ENCODE measurements around the gene RIBC1.
"Not testable (repeated sequence)": the region's sequence is repeated elsewhere in the genome, so short reads cannot be mapped to it uniquely, and the experiment has no call there.

RIBC1 gene

DNA sequence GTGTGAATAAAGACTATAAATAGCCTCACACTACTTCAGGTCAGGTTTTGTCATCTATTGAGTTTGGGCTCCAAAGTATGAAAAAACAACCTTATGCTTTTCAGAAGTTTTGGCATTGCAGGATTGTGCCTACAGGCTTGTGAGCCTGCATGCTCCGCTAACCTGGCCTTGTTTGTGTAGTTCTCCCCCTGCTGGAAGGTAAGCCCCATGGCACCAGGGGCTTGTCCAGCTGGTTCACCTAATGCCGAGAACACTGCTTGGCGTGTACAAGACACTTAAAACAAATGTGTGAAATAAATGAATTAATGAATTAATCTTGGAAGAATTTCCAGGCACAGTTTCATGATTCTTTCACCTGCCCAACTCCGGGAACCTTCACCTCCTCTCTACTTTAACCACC is 13.3 kb downstream of the RIBC1 start:
- DNase-seq (ENCODE audit: low read depth in 1 of 2, low spot score in 1 of 2), result peak; percentile 10 to 48

DNA sequence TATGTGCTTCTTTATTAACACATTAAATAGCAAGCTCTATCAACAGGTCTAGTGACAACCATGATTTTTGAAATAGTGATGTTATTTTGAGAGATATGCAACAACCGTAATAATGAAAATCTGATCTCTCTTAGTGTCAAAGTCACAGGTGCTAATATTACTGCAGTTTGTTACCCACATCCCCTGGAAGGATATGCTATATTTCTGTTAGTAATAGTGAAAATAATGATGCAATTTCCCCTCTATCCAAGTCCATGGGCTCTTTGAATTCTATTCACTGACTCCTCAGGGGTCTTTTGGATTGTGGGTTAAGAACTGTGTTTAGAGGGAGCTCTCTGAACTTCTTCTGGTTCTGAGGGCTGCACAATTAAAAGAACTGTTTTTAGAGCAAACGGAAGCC is 14.5 kb downstream of the RIBC1 start:
- no peak for DNase-seq (ENCODE audit: low read depth in 1 of 2, low spot score in 1 of 2)

DNA sequence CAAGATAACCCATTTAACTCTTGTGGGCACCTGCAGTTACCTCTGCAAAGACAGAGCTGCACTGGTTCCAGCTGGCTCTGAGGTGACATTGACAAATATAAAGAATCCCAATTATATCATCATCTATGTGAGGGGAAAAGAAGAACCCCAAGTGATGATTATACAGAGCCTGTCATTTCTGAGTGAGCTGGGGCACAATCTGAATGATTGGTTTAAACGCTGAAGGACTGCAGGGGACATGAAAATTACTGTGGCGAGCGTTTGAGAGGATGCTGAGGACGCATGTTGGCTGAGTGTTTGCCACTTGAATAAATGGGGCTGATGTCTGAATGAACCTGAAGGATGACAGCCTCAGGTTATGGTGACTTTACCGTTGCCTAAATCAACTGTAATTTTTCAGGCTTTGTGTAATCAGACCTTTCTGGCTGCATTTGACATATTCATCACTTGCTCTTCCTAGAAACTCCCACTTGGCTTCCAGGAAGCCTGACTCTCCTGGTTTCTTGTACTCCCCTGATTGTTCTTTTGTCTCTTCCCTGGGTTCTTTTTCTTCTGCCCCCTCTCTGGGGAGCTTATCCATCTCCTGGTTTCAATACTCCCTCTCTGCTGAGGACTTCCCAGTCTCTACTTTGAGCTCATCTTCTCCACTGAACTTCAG is 15.6 kb downstream of the RIBC1 start:
- DNase-seq (ENCODE audit: low read depth in 1 of 2, low spot score in 1 of 2), result no peak

DNA sequence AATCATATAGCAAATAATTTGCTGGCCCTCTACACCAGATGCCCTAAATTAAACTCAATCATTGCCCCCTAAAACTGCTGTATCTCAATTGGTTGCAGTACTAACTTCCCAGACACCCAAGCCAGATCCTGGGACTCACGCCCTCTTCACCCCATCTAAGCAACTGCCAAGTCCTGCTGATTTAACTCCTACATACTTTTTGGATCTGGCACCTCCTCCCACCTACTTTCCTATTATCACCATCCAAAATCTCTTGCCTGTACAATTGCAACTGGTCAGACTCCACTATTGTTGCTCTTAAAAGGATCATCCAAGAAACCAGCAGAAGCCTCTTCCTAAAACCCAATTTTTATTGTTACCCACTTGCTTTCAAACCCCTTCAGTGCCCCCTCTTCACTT is 16.2 kb downstream of the RIBC1 start:
- DNase-seq (ENCODE audit: low read depth in 1 of 2, low spot score in 1 of 2), result no peak

DNA sequence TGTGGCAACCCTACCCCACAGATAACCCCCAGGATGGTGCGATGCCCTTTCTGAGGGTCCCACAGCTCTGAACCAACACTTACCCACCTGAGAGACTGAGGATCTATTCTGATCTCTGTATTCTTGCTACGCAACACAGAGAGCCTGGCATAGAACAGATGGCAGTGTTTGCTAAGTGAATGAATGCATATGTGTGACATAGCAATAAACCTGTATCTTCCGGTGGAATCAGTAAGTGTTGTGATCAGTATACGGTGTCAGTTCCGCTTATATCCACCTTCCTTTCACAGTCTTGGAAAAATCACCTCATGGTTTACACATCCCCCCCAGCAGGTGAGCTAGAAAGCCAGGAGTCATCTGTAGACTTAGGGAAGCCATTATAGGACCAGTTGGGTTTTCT is 17.4 kb downstream of the RIBC1 start:
- no peak for DNase-seq (ENCODE audit: low read depth in 1 of 2, low spot score in 1 of 2)

DNA sequence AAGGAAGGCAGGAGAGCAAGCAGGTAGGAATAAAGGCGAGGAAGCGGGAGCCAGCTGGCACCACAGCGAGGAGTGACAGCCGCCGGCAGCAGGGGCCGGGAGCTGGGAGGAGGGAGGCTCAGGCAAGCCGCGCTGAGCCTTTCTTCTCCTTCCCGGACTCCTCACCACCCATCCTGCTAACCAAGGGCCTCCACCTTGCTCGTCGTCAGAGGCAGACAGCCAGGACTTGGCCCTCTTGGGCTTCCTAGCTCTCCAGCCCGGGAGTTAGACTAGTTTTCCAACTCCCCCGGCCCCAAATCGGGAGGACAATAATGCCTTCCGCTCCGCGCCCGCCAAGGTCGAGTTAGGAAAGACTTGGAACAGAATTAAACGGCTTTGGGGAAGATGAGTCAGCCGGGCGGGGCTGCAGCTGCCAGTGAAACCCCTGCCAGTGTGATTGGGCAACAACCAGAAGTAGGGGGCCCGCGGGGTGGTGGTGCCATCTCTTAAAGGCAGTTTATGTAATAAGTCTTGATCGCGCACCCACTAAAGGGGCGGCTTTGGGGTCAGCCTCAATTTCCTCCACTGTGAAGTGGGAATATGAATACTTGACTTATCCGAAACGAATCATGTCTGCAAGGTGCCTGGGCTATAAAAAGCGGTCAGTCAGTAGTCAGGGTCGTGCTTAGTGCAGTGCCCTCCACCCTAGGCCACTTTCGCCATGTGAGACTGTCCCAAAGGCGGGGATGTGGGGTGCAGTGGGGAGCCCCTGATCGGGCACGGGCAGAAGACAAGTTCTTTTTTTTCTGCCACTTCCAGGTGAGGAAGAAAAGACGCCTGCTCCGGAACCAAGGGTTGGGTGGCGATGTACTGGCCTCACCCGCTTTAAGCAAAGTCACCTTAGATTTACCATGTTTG is 18.2 kb downstream of the RIBC1 start:
- no peak for DNase-seq (ENCODE audit: low read depth in 1 of 2, low spot score in 1 of 2)

DNA sequence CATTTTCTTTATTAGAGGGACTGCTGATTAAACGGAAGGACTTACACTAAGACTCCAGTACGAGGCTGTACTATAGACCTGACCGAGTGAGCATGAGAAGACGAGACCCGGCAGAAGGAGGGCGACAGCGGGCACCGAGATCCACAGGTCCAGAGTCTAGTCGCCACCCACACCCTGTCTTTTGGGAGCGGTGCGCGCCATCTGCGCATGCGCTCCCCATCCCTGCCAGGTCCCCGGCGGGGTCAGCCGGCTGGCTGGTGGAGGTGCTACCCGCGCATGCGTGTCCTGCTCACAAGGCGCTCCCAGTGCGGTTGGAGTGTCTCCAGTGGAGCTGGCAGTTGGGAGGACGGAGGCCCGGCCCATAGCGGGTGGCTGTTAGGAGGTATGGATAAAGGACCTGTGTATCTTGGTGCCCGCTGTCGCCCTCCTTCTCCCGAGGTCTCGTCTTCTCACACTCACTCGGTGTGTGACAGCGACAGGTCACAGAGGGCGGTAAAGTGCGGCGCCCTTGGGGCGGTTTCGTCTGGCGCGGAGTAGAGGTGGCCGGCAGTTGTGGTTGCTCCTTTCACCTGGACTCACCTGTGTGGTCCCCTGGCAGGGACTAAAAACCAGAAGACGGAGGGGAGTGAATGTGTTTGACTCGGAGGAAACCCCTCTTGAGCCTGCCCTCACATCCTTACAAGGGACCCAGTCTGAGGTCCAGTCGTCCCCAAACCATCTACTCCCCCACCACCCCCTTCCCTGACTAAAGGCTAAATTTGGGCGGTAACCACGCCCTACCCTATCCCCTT is 19.1 kb downstream of the RIBC1 start:
- peak; percentile 40 to 61 for DNase-seq (ENCODE audit: low read depth in 1 of 2, low spot score in 1 of 2)

DNA sequence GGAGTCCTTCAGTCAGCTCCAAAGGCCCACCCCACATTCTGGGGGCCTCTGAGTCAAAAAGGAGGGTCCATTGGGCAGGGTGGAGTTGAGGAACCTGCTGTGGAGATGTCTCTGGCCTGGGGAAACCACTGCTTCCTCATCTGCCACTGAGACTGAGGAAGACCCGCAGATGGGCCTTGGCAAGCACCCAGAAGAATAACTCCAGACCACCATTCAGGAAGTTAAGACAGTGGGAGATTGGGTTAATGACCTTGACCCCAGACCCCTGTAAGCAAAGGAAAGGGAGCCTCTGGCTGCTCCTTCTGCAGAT is 19.6 kb downstream of the RIBC1 start:
- DNase-seq (ENCODE audit: low read depth in 1 of 2, low spot score in 1 of 2), result no peak

DNA sequence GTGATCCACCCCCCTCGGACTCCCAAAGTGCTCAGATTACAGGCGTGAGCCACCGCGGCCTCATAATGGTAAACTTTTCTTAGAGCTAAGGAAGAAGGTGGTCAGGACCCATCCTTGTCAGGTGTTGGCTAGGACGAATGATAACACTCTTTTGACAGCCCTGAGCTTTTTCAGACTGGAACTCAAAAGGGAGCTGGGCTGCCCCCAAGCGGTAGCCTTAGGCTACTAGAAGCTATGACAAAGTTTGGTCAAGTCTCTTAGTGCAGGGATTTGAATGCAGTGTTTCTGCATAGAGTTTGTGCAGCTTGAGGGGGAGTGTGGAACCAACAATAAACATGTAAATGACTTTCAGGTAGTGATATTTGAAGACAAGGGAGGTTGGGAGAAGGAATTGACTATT is 23.3 kb downstream of the RIBC1 start:
- no peak for DNase-seq (ENCODE audit: low read depth in 1 of 2, low spot score in 1 of 2)

DNA sequence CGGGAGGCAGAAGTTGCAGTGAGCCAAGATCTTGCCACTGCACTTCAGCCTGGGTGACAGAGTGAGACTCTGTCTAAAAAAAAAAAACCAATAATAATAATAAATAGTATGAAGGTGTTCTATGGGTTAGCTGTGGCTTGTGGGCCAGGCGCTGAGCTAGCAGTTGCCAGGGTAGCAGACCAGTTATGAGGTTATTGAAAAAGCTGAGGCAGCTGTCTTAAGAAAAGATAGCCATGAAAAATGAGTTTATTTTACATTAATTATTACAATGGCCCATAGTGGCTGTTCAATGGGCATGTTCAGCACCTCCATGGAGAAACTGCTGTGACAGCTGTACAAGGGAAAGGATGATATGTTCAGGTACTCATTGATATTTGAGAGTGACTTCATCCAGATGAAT is 24.8 kb downstream of the RIBC1 start:
- DNase-seq (ENCODE audit: low read depth in 1 of 2, low spot score in 1 of 2), result no peak

DNA sequence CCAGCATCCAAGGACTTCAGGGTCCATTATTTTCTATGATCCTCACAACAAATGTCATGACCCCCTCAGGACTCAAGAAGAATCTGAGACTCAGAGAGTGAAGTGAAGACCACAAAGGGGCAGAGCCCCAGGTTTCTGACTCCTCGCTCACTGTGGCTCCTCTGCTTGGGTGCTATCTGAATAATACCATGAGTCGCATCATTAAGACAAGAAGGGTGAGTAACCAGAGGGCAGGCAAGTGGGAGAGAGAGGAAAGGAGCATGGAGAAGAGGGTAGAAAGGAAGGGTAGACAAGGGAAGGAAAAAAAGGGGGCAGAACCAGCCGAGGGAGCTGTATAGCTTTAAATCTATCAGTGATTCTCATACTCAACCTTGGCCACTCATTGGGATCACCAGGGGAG is 27.0 kb downstream of the RIBC1 start:
- DNase-seq (ENCODE audit: low read depth in 1 of 2, low spot score in 1 of 2), result no peak

DNA sequence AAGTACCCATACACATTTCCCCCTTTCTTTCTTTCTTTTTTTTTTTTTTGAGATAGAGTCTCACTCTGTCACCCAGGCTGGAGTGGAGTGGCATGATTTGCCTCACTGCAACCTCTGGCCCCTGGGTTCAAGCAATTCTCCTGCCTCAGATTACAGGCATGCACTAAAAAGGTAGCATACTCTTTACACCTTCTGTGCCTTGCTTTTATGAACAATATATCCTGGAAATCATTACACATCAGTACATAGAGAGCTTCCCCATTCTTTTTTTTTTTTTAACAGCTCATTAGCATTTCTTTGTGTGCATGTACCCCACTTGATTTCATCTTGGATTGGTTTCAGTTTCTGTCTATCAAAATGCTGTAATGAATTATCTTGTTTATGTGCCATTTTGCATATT is 30.1 kb downstream of the RIBC1 start:
- DNase-seq (ENCODE audit: low read depth in 1 of 2, low spot score in 1 of 2), result no peak

DNA sequence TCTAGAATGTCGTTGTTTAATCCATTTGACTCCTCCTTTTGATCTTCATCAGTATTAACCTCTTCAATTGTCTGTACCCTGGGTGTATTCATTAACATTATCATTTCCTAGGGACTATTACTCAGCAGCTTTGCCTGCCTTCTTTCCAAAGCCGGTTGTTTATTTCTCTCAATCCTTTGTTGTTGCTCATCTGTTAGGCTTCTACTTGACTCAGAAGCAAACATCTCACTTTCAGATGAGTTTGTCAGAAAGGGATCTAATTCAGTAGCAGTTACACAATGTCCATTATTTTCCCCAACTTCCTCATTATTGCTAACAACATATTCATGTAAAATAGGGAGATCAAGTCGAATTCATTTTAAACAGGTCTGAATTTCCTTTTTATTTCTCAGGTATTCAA is 33.6 kb downstream of the RIBC1 start:
- DNase-seq (ENCODE audit: low read depth in 1 of 2, low spot score in 1 of 2), result no peak

DNA sequence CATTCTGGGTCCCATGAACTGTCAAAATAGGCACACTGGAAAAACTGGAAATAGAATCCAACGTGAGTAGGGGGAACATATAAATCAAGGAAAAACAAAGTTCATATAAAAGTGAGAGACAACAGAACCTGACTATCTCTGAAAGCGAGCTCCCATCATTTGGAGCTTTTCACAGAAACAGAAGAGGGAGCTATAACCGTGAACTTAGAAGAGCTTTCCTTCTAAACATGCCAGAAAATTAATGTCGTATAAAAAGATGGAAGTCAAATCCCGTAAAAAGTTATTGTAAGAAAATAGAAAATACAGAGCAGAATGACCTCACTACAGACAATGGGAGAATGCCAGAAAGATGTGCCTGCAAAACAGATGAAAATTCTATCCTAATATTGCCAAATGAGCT is 35.4 kb downstream of the RIBC1 start:
- DNase-seq (ENCODE audit: low read depth in 1 of 2, low spot score in 1 of 2), result no peak

DNA sequence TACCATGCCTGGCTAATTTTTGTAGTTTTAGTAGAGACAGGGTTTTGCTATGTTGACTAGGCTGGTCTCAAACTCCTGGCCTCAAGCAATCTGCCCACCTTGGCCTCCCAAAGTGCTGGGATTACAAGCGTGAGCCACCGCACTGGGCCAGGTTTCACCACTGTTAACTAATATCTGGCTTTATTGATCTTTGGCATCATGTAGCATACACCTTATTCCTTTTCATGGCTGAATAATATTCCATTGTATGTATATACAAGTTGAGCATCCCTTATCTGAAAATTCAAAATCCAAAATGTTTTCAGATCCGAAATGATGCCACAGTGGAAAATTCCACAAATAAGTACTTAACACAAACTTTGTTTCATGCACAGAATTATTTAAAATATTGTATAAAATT is 46.0 kb downstream of the RIBC1 start:
- not testable (repeated sequence) for DNase-seq (ENCODE audit: low read depth in 1 of 2, low spot score in 1 of 2)

DNA sequence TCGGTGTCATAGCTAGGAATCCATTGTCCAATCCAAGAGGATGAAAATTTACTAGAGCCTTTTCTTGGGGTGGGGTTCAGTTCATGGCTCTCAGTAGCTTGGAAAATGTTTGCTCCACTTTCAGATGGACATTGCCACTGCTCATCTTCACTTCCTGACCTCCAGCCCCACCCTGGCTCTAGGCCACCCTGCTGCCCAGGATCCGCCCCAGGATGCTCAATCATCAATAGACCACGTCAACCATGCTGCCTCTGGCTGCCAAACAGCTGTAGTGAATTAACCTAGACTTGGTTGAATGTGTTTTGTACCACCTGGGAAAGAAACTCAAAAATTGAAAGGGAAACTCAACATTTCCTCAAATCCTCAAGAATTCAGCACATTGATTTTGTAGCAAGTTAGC is 48.7 kb downstream of the RIBC1 start:
- DNase-seq (ENCODE audit: low read depth in 1 of 2, low spot score in 1 of 2), result no peak

DNA sequence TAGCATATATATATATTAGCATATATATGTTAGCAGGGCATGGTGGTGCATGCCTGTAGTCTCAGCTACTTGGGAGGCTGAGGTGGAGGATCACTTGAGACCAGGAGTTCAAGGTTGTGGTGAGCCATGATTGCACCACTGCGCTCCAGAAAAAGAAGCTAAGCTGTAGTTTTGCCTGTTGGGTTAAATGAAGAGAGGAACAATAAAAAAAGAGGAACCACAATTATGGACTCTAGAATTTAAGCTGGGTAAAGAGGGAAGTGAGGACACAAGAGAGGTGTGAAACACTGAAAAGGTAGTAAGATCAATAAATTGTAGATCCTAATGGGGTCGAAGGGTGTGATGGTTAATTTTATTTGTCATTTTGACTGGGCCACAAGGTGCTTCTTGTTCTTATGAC is 52.0 kb downstream of the RIBC1 start:
- no peak for DNase-seq (ENCODE audit: low read depth in 1 of 2, low spot score in 1 of 2)

DNA sequence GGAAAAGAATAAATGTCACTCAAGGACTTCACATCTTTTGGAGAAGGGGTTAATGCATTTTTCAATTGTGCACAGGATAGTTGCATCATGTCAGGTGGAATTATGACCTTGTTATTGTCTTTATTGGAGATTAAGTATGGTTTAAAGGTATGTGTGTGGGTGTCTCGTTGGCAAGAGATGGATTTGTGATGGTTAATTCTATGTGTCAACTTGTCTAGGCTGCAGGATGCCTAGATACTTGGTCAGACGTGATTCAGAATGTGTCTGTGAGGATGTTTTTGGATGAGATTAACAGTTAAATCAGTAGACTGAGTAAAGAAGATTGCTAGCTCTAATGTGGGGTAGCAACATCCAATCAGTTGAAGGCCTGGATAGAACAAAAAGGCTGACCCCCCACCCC is 53.7 kb downstream of the RIBC1 start:
- DNase-seq (ENCODE audit: low read depth in 1 of 2, low spot score in 1 of 2), result no peak

DNA sequence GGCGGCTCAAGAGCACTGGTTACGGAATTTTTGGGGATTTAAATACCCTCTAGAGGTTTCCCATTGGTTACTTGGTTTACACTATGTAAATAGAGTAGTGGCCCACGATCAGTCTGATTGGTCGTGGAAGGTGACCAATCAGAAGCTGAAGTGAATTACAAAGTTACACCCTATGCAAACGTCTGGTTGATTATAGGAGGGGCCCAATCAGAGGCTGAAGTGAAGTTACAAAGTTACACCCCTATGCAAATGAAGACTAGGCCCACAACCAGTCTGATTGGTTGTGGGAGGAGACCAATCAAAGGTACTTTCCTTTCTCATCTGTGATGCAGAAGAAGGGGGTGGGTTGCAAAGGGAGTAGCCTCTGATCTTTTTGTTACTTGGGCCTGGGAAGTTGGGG is 56.6 kb downstream of the RIBC1 start:
- no peak for DNase-seq (ENCODE audit: low read depth in 1 of 2, low spot score in 1 of 2)

Data from activated T-helper 1 cell treated with anti-CD3 and anti-CD28 coated beads, Interleukin-2, amount 50 U/mL, for 16 hours (primary cell).